TTC549 (cell line): ENCODE measurements around the gene MIDN.

ENCODE experiments used
- FAIRE-seq: peaks from 2 replicates; lab custom pipeline; 2012; peaks lifted over from hg19 to GRCh38; lab: Jason Lieb, UNC

MIDN gene

DNA sequence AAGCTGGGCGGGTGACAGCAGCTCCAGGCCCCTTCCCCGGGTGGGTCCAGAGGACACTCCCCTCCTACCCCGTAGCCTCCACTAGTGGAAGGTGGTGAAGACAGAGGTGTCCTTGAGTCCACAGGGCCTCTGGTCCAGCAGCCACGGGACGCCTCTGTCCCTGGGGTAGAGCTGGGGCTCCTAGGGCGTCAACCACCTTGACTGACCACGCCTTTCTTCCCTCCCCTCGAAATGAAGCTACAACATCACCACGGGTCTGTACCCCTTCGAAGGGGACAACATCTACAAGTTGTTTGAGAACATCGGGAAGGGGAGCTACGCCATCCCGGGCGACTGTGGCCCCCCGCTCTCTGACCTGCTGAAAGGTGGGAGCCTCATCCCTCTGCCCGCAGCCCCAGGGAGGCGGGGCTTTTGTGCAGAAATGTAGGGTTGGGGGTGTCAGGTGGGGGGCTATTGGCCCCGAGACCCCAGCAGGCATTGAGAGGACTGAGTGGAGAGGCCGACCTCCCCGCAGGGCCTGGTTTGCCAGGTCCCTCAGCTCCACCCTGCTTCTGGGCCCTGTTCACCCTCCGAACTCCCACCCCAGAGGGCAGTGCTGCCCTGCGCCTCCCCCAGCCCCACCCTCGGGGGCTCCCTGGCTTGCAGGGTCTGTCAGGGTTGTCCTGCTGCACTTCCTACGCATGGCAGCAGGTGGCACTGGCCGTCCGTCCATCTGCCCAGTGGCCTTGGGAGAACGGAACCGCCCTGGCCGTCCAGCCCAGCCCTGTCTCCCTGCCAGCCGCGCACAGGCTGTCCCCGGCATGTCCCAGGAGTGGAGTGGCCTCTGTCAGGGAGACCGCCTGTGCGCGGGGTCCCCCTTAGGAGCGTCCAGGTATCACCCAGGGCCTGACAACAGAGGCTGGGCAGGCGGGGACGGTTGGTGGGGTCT, 27.1 kb upstream of the MIDN start:
- FAIRE-seq = no peak

DNA sequence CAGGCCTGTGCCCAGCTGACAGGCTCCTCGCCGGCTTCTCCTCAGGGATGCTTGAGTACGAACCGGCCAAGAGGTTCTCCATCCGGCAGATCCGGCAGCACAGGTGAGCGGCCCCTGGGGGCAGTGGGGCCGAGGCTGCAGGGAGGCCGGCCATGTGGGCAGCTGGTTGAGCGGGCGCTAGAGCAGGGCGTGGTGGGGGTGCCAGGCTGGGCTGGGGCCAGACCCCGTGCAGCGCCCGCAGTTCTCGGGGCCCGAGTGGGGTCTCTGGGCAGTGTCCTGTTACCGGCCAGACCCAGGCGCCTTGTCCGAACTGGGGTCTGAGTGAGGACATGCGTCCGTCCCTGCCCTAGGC, 26.5 kb upstream of the MIDN start:
- FAIRE-seq = no peak

DNA sequence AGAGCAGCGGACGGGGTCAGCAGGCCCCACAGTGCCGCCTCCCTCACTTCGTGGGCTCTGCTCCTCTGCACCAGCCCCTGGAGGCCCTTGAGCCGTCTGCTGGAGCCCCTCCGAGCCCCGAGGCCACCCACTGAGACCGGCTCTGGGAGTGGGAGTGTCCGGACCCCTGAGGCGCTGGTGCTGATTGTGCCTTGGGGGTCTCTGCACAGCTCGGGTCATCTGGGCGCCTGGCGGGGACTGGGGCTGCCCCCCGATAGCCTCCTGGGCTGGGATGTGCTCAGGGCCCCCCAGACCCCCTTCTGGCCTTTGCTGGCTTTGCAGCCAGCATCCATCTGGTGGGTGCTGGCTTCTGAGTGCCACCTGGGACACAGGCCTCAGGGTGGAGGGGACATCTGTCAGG, 26.0 kb upstream of the MIDN start:
- FAIRE-seq = no peak

DNA sequence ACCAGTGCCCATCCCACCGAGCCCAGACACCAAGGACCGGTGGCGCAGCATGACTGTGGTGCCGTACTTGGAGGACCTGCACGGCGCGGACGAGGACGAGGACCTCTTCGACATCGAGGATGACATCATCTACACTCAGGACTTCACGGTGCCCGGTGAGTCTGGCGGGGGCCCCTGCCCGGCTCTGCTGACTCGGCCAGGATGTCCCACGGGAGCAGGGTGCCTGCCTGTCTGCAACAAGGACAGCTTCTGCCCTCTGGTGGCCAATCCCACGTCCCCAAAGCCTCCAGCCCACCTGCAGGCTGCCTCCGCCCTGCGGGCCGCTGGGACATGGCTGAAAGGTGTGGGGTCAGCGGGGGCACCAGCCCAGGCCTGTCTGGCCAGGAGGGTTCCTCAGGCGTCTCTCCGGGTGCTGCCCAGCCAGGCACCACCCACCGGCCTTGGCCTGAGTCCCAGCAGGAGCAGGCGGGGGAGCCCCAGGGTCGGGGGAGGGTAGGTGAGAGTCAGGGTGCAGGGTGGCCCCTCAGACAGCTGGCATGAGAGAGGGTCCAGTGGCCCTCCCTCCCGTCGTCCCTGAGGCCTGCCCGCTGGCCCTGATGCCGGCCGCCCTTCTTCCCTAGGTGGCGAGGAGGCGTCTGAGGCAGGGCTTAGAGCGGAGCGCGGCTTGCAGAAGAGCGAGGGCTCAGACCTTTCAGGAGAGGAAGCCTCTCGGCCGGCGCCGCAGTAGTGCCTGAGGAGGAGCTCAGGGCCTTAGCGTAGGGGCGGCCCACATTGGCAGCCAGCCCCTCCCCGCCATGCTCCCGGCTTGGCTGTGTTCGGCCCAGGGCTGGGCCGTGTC, 25.1 kb upstream of the MIDN start:
- no peak for FAIRE-seq

DNA sequence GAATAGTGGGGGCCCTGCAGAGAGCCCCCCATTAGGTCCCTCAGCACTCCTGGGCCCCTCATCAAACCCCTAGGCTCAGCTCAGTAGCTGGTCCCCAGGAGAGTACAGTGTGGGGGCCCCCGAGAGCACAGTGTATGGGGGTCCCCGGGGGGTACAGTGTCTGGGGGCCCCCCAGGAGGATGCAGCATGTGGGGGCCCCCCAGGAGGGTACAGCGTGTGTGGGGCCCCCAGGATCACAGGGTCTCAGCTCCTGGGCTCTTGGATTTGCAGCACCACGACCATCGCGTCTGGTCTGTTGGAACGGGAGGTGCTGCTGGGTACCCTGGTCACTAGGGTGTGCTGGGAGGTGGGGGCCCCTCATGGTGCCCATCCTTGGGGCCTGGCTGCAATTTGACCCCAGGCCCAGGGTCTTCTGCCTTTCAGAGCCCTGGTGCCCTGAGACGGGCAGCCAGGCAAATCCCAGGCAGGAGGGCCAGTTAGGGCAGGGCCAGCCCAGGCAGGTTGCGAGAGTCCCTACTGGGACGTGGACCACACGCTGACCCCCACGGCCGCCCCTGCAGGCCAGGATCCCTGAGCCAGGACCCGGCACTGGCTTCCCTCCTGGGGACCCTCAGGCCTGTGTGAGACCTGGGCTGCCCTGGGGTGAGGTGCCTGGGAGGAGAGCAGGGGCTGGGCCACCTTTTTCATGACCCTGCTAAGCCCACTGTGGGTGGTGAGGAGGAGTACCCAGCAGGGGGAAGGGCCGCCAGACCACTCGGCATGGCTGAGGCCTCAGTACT, 24.1 kb upstream of the MIDN start:
- FAIRE-seq = no peak

DNA sequence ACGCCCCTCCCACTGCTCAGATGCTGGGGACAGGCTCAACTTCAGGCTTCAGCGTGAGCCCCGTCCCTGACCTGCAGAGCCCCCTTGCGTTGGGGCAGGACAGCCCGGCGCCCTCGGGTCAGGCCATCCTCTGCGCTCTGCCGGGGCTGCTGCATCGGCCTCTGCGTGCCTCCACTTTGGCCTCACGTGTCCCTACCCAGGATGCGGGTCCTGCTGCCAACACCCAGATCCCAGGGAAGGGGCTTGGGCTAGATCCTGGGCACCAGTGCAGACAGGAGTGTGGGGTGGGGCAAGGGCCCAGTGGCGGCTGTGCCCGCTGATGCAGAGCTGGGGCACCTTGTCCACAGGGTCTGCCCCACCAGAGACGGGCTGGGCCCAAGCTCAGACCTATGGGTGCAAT, 23.5 kb upstream of the MIDN start:
- FAIRE-seq = no peak

DNA sequence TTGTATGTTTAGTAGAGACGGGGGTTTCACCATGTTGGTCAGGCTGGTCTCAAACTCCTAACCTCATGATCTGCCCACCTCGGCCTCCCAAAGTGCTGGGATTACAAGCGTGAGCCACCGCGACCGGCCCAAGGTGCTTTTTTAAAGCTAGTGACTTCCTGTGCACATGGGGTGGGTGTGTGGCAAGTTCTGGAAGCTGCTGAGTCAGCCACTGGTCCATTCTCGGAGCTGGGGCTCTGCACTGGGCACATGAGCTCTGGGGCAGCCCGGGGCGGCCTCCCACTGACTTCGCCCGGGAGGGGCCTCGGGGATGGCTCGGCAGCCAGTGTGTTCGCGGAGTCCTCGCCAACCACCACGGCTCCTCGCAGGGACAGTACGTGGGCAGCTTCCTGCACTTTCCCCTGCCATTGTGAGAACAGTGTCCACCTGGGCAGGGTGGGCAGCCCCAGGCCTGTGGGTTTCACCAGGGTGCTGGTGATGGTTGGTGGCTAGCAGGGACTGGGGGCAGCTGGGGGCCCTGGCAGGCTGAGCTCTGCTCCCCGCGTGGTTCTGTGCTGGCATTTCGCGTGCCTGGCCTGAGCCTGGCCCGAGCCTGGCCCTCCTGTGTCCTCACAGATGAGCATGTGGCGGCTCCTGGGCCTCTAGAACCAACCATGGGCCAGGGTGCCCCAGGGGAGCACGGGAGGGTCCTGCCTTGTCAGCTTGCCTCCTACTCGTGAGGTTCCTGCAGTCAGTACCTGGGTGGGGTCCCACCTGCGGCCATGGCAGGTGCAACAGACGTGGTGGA, 22.8 kb upstream of the MIDN start:
- FAIRE-seq = no peak

DNA sequence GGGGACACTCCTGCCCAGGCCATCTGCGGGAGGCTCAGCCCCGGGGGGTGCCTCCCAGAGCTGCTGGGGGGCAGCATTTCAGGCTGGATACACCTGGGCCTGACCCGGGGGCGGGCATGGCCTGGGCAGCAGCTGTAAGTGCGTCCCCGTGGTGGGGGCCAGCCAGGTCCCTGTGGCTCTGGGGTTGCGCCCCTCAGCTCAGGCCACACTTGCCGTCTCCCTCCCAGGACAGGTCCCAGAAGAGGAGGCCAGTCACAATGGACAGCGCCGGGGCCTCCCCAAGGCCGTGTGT, 22.2 kb upstream of the MIDN start:
- FAIRE-seq = no peak

DNA sequence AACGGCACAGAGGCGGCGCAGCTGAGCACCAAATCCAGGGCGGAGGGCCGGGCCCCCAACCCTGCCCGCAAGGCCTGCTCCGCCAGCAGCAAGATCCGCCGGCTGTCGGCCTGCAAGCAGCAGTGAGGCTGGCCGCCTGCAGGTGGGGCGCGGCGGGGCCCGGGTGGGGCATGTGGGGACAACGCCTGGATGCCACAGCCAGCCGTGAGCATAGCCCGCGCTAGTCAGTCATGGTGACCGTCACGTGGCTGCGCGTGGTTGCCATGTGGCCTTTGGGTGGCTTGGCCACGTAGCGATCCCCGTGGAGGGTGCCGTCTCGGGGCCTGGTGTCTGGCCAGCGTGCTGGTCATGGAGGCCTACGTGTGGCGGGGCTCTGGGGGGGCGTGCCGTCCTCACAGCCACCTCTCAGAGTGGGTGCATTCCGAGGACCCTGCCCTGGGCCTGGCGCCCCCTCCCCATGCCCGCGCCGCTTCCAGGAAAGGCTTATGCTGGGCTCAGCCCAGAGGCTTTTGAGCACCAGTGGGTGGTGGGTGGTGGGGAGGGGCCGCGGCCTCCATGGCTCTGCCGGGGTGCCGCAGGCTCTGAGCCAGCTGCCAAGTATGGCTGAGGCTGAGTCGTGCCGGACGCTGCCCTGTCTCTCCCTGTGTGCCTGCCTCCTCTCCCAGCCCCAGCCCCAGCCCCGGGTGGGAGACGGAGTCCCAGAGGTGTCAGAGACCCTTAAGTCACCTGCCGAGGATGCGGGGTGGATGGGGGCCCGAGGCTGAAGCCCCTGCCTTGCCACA, 21.7 kb upstream of the MIDN start:
- FAIRE-seq = no peak

DNA sequence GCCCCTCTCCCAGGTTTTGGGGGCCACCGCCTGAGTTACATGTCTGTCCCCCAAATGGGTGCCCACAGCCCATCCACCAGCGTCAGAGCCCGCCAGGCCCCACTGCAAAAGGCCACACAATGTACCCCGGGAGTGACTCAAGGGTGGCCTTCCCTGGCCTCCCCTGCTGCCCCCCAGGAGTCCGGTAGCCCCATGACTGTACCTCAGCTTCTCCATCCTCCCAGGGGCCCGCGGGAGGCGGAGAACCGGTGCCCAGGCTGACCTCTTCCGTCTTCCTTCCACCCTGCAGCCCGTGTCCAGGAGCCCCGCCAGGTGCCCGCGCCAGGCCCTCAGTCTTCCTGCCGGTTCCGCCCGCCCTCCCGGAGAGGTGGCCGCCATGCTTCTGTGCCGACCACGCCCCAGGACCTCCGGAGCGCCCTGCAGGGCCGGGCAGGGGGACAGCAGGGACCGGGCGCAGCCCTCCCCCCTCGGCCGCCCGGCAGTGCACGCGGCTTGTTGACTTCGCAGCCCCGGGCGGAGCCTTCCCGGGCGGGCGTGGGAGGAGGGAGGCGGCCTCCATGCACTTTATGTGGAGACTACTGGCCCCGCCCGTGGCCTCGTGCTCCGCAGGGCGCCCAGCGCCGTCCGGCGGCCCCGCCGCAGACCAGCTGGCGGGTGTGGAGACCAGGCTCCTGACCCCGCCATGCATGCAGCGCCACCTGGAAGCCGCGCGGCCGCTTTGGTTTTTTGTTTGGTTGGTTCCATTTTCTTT, 20.9 kb upstream of the MIDN start:
- no peak for FAIRE-seq

DNA sequence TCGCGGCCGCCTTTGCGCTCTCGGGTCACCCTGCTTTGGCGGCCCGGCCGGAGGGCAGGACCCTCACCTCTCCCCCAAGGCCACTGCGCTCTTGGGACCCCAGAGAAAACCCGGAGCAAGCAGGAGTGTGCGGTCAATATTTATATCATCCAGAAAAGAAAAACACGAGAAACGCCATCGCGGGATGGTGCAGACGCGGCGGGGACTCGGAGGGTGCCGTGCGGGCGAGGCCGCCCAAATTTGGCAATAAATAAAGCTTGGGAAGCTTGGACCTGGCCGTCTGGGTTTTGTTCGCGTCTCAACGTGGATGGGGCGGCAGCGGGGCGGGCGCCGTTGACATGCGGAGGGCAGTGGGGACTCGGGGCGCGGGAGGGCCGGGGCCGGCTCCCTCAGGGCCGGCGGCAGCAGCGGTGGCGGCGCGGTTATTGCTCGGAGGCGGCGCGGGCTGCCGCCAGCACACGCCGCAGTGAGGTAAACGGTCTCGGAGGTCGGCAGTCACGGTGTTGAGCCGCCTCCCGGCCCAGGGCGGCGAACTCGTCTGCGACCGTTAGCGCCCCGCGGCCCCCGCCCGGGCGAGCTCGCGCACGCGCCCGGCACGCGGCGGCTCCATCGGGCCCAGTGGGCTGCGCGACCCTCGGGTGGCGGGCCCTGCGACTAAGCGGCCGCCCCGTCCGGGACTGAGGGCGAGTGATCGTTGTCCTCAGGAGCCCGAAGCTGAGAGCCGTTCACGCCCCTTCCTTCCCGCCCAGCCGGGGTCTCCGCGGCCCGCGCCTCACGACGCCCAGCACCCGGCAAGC, 20.0 kb upstream of the MIDN start:
- no peak for FAIRE-seq

DNA sequence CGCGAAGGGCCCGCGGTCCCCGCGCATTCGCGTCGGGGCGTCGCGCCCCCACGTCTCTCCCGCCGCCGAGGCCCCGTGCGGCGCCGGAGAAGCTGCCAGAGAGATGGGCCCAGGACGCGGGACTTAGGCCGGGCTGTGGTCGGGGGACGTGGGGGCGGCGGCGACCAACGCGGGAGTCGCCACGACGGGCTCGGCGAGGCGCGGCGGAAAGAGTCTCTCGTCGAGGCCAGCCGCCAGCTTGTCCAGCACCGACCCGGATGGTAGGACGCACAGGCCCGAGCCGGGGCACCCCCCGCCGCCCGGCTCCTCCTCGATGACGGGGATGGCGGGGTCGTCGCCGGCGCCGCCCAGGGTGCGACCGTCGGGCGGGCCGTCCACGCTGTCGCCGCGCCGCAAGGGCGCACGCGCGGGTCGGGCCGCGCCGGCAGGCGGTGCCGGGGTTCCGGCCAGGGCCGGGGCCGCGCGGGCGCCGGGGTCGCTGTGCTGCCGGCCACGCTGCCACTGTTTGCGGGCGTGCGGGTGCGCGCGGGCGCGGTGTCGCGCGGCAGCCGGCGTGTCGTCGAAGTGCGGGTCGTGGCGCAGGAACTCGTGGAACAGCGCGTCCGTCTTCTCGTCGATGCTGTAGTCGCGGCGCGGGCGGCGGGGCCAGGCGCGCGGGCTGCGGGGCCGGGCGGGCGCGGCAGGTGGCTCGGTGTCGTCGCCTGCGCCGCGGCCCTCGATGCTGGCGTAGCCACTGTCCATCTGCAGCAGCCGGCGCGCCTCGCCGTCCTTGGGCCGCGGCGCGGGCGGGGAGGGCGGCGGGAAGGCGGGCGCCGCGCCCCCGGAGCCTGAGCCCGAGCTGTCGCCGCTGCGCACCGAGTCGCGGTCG, 19.1 kb upstream of the MIDN start:
- no peak for FAIRE-seq

DNA sequence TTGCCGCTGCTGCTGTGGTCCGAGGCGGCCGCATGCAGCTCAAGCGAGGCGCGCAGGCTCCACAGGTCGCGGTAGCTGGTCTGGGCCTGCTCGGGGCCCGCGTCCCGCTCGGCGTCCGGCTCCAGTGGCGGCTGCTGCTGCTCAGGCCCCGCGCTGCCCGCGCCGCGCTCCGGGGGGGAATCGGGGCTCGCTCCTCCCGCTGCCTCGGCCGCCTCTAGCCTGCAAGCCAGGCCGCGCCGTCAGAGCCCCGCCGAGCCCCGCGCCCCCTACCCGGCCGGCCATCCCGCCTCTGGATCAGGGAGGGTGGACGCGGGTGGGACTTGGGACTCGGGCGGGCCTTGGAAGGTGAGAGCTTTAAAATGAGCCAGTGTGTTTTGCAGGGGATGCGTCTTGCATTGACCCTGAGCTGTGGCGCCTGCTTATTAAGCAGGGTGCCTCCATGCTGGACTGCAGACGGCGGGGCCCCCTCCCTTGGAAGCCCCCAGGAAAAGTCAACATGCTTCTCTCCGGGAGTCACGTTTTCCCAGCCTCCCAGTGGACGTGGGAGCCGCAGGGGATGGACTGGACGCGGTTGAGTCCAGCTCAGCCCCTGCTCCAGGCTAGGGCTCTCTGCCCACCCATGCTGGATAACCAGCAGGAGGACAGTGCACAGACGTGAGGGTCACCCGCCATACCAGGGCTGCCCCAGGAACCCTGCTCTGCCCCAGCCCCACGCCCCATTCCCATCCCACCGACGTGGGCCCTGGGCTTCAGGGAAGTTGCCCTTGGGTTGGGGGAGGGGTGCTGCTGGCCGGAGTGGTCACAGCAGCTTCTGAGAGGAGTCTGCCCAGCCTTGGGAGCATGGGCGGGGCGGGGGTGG, 18.2 kb upstream of the MIDN start:
- no peak for FAIRE-seq

DNA sequence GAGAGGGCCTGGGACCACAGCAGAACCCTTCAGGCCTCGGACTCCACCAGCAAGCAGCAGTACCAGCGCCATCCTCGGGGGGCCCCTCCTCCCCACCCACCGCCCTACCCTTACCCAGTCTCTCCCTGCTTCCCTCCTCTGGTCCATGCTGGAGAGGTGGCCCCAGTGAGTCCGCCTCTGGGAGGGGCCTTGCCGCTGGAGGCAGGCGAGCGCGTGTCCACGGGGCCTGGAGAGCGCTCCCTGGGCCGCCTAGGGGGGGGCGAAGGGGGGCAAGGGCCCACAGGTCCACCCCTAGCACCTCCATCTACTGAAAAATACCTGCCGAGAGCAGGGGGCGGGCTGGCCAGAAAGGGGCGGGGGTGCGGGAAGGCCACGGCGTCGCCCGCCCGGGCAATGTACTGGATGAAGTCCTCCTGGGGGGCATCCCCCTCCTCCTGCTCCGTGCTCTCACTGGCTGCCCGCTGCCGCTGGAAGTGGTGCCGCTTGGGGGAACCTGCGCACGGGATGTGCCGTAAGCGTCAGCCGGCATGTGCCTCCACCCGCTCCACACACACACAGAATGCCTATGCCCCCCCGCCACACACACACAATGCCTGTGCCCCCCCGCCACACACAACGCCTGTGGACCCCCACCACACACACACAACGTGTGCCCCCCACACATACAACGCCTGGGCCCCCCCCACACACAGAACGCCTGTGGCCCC, 17.4 kb upstream of the MIDN start:
- no peak for FAIRE-seq

DNA sequence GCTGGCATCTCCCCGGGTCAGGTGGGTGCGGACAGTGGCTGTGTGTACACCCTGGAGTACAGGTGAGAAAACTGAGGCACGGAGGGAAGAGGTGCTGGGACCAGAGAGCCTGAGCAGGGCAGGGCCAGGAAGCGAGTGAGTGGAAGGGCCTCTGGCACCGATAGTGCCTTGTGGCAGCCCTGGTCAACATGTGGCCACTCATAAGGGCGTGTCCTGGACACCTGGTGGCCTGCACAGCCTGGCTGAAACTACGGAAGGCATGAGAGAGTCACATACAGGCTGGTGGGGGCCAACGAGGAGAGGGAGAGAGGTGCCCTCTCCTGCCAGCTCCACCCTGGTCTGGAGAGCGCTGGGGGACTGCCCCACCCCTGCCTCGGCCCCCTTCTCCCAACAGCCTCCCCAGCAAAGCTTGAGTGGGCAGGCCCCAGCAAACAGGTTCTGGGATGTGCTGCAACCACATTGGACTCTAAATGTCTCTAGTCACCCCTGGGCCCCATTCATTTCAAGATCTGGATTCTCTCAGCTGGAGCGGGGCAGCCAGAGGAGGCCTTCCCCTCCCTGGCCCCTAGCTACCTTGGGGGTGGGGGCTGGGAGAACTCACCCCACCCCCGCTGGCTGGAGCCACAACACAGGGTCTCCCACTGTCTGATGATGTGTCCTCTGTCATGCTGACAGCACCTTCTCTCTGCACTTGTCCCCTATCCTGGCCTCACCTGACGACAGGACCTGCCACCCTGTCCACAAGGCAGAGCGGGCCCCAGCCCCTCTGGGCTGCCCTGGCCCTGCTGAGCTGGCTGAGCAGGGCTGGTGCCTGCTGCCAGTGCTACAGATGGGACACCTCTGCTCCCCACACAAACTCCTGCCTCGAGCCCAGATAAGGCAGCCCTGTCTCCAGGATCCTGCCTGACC, 16.4 kb upstream of the MIDN start:
- FAIRE-seq = no peak

DNA sequence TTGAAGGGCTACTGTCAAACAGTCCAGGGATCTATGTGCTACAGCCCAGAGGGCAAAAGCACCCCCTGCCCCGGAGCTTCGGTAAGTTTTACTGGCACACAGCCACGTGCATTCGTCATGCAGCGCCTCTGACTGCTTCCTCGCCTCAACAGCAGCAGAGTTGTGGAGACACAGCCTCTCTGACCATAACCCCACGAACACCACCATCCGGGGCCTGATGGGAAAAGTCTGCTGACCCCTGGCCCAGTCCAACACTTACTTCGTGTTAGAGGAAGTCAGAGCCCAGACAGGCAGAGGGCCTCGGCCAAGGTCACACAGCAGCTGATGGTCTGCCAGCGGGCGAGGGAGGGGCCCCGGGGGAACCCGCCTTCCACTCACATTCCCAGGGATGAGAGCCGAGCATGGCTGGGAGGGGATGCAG, 15.7 kb upstream of the MIDN start:
- no peak for FAIRE-seq
